Activated CD8-positive, alpha-beta memory T cell treated with anti-CD3 and anti-CD28 coated beads, Interleukin-2, amount 50 U/mL, for 1 hour (primary cell): Measurements from ENCODE around the gene C5AR1.
"Not testable (repeated sequence)": the region's sequence is repeated elsewhere in the genome, so short reads cannot be mapped to it uniquely, and the experiment has no call there.

Source experiments
- DNase-seq: peaks from one replicate; pipeline ENCODE4 v3.0.0-alpha.2; 2020; ENCODE audit errors: extremely low read depth

The C5AR1 gene

DNA sequence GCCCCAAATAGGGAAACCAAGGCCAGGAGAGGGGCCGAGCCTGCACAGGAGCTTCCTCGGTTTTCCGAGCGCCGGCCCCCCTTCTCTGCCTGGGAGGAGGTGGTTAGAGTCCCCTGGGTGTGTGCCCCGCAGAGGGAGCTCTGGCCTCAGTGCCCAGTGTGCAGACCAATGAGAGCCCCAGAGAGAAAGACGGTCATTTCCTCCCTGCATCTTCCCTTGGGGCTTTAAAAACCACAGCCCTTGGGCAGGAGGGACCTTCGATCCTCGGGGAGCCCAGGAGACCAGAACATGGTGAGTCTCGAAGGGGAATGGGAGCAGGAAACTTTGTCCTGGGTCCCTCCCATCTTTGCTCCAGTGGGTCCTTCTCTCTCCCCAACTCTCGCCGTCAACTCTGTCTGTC, at the start of gene C5AR1:
TSS of gene C5AR1 (plus strand) at position 254 of the 400 bp plus-strand sequence. CDS start at position 289, 35 bp downstream.
- no peak for DNase-seq

DNA sequence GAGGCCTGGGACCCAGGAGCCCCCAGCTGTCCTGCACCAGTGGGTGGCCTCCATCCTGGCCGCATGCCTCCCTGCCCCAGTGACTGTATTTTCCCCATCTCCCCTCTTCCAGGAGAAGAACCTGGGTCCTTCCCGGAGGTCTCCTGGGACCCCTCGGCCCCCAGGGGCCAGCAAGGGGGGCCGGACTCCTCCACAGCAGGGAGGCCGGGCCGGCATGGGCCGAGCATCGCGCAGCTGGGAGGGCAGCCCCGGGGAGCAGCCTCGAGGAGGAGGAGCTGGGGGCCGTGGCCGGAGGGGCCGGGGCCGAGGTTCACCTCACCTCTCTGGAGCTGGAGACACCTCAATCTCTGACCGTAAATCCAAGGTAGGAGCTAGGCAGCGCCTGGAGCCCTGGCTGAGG, 49.2 kb upstream of the C5AR1 start:
- DNase-seq, result no peak

DNA sequence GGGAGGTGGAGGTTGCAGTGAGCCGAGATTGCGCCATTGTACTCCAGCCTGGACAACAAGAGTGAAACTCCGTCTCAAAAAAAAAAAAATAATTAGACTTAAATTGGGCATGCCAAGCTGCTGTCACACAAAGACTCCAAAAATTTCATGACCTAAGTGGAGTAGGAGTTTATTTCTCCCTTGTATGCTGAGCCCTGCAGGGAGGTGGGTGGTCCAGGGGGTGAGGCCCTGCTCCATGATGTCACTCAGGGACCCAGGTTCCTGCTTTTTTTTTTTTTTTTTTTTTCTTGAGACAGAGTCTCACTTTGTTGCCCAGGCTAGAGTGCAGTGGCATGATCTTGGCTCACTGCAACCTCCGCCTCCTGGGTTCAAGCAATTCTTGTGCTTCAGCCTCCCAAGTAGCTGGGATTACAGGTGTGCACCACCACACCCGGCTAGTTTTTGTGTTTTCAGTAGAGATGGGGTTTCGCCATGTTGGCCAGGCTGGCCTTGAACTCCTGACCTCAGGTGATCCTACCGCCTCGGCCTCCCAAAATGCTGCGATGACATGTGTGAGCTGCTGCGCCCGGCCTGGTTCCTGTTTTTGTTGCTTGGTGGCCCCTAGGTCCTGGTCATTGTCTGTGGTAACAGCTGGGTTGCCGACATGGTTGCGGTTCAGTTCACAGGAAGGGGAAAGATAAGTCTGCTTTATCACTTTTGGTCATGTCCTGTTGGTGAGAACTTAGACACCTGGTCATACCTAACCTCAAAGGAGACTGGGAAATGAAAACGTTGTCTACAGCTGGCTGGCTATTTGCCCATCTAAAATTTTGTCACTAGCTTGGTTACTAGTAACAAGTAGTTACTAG, 47.5 kb upstream of the C5AR1 start:
- DNase-seq, result not testable (repeated sequence)

DNA sequence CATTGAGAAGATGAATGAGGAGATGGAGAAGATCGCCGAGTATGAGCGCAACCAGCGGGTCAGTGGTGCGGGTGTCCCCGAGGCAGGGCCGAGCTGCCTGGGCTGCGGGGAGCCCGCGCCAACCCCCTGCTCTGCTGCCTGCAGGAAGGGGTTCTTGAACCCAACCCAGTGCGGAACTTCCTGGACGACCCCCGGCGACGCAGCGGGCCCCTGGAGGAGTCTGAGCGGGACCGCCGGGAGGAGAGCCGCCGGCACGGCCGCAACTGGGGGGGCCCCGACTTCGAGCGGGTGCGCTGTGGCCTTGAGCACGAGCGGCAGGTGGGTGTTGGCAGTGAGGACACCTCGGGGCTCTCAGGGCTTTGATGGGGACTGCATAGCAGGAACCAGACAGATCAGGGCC, 45.0 kb upstream of the C5AR1 start:
- no peak for DNase-seq

DNA sequence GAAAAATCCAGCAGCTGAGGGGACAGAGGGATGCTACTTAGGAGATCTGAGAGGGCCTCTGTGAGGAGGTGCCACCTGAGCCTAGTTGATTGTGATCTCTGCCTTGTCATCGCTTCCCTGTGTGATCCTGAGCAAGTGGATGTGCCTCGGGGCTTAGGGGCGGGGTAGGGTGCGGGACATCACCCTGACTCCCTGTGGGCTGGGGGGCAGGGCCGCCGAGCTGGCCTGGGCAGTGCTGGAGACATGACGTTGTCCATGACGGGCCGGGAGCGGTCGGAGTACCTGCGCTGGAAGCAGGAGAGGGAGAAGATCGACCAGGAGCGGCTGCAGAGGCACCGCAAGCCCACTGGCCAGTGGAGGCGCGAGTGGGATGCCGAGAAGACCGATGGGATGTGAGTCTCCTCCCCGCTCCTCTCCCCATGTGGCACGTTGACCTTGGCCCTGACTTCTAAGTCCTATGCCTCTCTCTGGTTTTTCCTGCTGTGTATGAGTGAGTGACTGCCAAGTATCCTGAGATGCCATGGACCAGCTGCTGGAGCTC, 43.2 kb upstream of the C5AR1 start:
- DNase-seq, result no peak

DNA sequence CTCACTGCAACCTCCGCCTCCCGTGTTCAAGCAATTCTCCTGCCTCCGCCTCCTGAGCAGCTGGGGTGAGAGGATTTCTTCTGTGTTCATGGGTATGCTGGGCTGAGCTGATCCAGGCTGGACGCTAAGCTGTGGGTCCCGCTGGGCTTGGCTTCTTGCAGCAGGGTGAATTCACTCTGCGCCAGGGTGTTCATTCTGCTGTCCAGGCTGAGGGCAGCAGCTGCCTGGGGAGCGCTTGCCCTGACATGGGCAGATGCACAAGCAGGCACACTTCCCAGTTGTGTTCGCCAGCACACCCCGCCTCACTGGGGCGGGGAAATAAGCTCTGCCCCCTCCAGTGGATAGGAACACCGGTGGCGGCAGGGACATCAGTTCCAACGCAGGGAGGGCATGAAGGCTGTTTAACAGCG, 42.3 kb upstream of the C5AR1 start:
- no peak for DNase-seq

DNA sequence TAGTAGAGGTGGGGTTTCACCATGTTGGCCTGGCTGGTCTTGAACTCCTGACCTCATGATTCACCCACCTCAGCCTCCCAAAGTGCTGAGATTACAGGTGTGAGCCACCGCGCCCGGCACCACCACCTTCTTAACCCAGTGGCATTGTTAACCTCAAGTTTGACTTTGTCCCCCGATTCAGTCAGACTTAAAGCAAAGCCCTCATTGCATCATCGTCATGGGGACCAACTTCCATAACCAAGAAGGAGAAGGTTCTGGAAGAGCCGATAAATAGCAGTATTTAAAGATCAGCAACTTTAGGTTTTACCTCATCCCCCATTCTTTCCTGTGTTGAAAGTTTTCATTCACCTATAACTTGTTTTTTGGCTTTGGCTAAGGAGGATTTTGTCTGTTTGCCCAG, 41.6 kb upstream of the C5AR1 start:
- no peak for DNase-seq

DNA sequence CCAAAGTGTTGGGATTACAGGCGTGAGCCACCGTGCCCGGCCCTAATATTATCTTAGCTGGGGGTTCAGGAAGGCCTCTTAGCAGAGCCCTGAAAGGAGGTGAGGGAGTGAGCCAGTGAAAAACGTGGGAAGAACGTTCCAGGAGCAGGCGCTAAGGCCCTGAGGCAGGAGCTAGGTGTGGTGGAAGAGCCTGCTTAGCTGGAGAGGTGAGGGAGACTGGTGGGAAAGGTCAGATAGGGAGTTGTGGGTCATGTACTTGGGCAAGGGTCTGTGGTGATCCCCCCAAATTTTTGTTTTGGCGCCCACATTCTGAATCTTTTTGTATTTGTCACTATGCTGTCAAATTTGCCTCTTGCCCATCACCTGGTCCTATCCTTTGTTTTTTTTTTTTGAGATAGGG, 40.1 kb upstream of the C5AR1 start:
- no peak for DNase-seq

DNA sequence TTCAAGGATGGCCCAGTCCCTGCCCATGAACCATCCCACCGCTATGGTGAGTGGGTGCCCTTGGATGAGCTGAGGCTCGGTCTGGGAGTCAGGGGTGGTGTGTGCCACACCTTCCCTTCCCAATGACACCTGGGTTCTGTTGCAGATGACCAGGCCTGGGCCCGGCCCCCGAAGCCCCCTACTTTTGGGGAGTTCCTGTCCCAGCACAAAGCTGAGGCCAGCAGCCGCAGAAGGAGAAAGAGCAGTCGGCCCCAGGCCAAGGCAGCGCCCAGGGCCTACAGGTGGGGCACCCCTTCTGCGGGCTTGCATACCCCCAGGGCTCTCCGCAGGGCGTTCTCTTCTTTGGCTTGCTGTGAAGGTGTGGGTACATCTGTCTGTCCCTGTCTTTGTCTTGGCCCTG, 39.3 kb upstream of the C5AR1 start:
- DNase-seq, result no peak

DNA sequence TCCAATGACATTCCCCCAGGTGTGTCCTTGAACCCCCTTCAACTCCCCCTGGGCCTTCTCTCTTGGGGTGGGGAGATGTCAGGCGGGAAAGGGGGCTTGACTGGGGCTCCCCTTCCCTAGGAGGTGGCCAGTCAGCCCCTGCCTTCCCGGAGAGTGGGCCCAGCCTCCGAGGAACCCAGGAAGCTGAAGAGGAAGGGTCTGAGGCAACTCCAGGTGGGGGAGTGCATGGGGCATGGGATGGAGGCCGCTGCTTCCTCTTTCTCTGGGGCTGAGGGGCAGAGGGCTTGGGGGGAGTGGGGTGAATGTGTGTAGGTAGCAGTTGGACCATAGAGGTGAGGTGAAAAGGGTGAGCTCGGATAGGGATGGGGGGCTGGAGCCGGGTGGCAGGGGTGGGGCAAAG, 37.7 kb upstream of the C5AR1 start:
- DNase-seq, result no peak

DNA sequence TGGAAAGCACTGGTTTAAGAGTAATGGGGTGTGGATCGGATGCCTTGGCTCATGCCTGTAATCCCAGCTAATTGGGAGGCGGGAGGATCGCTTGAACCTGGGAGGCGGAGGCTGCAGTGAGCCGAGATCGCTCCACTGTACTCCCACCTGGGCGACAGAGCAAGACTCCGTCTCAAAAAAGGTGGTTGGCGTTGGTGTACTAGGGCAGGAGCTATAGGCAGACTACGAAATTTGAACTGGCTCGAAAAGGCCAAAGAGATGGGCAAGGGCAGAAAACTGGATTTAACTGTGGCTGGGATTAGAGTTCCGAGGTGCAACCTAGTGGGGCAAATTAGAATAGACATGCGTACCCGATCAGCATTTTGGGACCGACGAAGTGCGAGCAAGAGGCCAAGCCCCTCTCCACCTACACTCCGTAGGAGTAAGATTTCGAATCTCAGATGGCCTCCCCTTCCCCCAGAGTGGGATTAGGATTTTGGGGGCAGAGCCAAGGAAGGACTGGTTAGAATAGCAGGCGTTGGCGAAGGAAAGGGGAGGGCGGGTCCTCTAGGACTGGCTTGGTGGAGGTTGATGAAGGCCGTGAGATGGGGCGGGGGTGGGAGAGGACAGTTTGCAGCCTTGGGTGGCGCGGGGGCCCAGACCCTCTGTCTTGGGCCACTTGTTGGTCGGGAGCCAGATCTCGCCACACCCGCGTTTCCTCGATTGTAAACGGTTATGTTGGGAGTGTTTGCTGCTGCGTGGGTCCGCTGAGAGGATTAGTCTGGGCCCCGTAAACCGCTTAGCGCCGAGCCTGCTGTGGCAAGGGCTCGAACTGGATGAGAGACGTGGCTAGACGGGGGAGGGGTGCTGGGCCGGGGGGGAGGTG, 37.0 kb upstream of the C5AR1 start:
- DNase-seq, result no peak

DNA sequence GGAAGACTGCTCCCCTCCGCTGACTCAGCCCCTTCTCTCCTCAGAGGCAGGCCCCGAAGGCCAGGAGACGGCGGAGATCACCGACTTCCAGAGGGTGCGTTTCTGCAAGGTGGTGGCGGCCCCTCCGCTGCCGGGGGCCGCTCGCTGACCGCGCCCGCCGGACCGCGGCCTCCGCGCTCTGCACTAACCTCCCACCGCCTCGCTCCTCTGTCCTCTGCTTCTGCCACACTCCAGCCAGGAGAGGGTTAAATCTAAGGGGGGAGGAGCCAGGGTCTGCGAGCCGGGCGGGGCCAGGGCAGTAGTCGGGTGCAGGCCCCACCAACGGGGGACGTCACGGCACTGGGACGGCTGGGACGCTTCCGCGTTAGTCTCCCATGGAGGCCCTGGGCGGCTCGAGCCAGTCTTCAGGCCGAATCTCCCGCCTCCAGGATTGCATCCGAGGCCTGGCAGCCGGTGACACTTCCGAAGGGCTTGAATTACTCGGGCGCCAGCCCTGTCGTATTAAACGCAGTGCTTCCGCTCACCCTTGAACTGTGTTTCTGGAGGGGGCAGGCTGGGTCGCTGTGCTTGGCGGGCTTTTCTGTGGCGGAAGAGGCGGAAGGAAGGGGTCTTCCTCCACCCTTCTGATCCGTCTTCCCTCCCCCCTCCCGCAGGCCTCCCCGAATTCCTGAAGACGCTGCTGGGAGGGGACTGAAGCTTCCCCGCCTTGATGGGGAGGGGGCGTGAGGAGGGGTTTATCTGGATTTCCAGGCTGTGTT, 36.2 kb upstream of the C5AR1 start:
- peak; percentile 71 for DNase-seq

DNA sequence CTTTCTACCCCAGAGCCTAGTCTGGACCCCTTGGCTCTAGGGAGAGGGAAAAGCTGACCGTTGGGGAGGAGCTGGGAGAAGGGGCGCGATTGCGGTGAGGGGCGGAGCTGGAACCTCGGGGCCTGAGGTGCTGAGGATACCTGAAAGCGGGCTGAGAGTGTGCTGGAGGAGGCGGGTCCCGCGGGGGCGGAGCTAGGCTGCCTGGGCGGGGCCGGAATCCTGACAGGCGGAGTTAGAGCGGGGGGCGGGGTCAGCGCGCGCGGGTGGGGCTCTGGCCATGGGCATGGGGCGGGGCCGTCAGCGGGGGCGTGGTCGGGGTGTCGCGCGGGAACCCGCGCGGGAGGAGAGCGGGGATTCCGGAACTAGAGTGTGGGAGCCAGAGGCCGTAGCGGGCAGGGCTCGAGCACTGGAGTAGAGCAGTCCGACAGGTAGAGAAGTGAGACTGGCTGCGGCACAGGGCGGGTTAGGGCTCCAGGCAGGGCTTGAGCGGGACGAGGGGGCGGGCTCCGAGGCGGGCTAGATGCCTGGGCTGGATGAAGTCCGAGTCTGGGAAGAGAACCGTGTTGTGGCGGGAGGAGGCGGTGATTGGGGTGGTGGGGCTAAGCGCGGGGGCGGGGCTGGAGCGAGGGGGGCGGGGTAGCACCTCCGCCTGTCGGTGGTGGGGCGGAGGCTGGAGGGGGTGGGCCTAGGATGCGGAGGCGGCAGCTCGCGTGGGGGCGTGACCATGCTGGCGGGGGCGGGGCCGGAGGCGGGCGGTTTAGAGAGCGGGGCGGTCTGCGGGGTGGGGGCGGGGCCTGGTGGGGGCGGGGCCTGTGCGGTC, 35.4 kb upstream of the C5AR1 start, which contains the start of gene INAFM1:
TSS of gene INAFM1 (plus strand) at position 815 of the 820 bp plus-strand sequence. CDS start 35 bp downstream, outside the sequence.
- peak; percentile 98 for DNase-seq

DNA sequence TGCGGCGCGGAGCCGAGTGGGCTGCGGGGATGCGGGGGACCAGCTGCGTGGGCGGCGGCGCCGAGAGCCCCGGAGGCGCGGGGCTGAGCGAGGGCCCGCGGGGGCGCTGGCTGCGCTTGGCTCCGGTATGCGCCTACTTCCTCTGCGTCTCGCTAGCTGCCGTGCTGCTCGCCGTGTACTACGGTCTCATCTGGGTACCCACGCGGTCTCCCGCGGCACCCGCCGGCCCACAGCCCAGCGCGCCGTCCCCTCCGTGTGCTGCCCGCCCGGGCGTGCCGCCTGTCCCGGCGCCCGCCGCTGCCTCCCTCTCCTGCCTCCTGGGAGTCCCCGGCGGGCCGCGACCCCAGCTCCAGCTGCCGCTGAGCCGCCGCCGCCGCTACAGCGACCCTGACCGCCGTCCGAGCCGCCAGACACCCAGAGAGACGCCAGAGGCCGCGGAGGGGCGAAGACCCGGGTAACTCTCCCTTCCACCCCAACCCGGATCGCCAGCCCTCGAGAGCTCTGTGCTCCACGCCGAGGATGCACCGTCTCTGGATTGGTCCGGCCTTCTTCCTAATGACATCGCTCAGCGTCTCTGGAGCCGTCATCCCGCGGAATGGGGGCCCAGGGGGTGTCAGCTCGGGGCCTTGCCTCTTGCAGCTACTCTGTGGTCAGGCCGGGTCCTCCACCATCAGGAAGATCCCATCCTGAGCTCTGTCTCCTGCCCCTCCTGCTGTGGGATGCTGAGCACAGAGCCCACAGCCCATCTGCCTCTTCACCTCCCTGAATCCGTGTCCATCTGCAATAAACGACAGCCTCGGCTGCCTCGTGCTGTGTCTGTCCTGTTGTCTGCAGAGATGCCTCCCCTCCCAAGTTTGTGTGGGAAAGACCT, 34.5 kb upstream of the C5AR1 start:
- DNase-seq, result no peak

DNA sequence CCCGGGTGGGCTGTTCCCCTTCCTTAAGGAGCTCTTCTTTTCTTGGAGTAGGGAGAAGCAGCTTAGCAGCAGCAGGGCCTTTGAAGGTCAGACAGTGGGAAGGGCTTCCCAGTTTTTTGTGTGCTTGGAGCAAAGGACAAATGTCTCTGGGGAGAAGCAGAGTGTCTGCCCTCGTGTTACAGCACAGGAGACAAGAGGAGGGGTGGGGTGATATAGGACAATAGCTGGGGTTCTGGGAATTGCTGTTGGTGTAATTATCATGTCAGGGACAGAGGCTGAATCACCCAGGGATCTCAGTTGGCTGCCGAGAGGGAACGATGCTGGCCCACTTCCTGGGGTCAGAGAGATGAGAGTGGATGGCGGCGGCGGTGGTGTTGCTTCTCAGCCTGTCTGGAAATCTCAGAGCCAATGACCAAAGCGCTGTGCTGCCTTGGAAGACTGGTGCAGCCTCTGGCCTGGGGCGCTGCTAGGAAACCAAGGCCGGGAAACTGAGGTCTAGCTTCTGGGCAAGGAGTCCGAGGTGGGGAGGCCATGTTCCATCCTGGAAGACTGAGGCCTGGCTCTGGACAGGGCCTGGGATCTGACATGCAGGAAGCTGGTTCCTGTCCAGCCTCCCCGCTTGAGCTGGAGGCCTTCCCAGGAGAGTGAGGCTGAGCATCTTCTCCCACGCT, 33.7 kb upstream of the C5AR1 start:
- DNase-seq, result no peak

DNA sequence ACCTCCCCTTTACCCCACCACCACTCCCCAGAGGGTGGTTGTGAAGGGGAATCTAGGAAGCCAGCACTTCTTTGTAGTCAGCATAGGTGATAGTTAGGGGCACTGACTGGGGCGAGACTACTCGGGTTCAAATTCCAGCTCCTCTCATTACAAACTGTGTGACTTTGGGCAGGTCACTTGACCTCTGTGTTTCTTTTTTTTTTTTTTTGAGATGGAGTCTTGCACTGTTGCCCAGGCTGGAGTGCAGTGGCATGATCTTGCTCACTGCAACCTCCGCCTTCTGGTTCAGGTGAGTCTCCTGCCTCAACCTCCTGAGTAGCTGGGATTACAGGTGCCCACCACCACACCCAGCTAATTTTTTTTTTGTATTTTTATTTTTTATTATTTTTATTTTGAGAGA, 33.1 kb upstream of the C5AR1 start:
- DNase-seq, result not testable (repeated sequence)

DNA sequence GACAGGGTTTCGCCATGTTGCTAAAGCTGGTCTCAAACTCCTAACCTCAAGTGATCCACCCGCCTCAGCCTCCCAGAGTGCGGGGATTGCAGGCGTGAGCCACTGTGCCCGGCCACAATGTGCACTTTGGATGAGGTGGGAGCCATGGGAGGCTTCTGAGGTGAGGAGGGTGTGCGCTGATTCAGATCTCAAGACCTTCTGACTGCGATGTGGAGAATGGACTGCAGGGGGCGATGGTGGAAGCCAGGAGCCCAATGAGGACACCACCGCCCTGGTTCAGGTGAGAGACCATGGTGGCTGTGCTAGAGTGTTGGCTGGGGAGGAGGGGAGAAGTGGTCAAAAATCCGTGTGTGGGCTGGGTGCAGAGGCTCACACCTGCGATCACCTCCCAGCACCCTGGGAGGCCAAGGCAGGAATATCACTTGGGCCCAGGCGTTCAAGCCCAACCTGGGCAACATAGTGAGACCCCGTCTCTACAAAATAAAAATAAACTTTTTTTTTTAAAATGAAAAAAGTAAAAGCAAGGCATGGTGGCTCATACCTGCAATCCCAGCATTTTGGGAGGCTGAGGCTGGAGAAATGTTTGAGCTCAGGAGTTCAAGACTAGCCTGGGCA, 29.4 kb upstream of the C5AR1 start:
- no peak for DNase-seq

DNA sequence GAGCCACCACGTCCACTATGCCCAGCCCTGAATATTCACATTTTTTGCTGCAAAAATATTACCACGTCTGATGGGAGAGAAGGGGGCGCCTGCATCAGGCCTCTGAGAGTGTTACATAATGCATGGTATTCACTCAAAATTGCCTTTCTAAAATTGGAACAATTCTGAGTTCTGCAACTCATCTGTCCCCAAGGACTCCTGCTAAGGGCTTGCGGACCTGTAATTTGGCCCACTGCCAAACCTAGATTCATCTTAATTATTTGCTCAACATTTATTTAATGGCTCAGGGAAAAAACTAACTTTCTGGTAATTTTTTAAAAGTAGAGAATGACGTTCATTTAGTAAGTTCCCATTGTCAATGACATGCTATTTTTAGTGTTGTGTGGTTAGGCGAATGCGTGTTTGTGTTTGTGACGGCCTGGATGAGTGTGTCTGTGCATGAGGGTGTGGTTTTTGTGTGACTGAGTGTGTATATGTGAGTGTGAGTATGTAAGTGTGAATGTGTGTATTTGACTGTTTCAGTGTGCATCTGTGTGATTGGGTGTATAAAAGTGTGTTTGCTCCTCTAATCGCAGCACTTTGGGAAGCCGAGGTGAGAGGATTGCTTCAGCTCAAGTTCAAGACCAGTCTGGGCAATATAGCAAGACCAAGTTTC, 26.1 kb upstream of the C5AR1 start:
- no peak for DNase-seq
